Loucy (cell line): Measurements from ENCODE around the gene TLNRD1.

Experiments used
- H2AFZ ChIP-seq: fragments of 200-600 bp; sonication (generic); 2 replicates; pipeline ENCODE4 v1.6.0; 2016; ENCODE audit warnings: antibody characterized with exemption, mild to moderate bottlenecking, low read length, moderate library complexity
- H3F3A ChIP-seq: fragments of 200-600 bp; 2 replicates; pipeline ENCODE4 v1.6.0; 2016; ENCODE audit warnings: antibody characterized with exemption, low read depth, mild to moderate bottlenecking
- H3K27me3 ChIP-seq: fragments of 200-600 bp; sonication (generic); 2 replicates; pipeline ENCODE4 v1.6.1; 2014; ENCODE audit warnings: low read length, mild to moderate bottlenecking; ENCODE audit not compliant: insufficient read depth, poor library complexity, severe bottlenecking
- H3K36me3 ChIP-seq: fragments of 200-600 bp; sonication (generic); 2 replicates; pipeline ENCODE4 v1.6.1; 2016; ENCODE audit warnings: low read length; ENCODE audit not compliant: insufficient read depth
- H3K4me1 ChIP-seq: fragments of 200-600 bp; sonication (generic); 2 replicates; pipeline ENCODE4 v1.5.1; 2014; ENCODE audit warnings: low read length, mild to moderate bottlenecking; ENCODE audit not compliant: insufficient read depth, poor library complexity, severe bottlenecking
- H3K4me2 ChIP-seq: fragments of 200-600 bp; sonication (generic); 2 replicates; pipeline ENCODE4 v1.6.0; 2014; ENCODE audit warnings: antibody characterized with exemption, low read length, low read depth, mild to moderate bottlenecking; ENCODE audit not compliant: poor library complexity, severe bottlenecking
- H3K4me3 ChIP-seq: fragments of 200-600 bp; sonication (generic); 2 replicates; pipeline ENCODE4 v1.5.1; 2014; ENCODE audit warnings: low read length, mild to moderate bottlenecking, mixed read lengths; ENCODE audit not compliant: poor library complexity, severe bottlenecking
- H3K79me2 ChIP-seq: fragments of 200-600 bp; sonication (generic); 2 replicates; pipeline ENCODE4 v1.6.1; 2014; ENCODE audit warnings: low read length; ENCODE audit not compliant: insufficient read depth
- H3K9ac ChIP-seq: fragments of 200-600 bp; sonication (generic); 2 replicates; pipeline ENCODE4 v1.6.0; 2014; ENCODE audit warnings: mild to moderate bottlenecking, low read depth, low read length, moderate library complexity; ENCODE audit not compliant: poor library complexity, severe bottlenecking
- H3K9me2 ChIP-seq: fragments of 200-600 bp; sonication (generic); replicated peaks from 2 replicates; pipeline ENCODE4 v1.6.1; 2016; ENCODE audit warnings: low read depth, low read length, mixed read lengths
- H3K9me3 ChIP-seq: fragments of 200-600 bp; sonication (generic); 2 replicates; pipeline ENCODE4 v1.6.1; 2014; ENCODE audit warnings: mild to moderate bottlenecking, antibody characterized with exemption, low read length, low read depth; ENCODE audit not compliant: insufficient read depth
- H4K20me1 ChIP-seq: fragments of 200-600 bp; sonication (generic); 2 replicates; pipeline ENCODE4 v1.6.0; 2014; ENCODE audit warnings: antibody characterized with exemption, low read length, mild to moderate bottlenecking; ENCODE audit not compliant: insufficient read depth, poor library complexity, severe bottlenecking
- EZH2phosphoT487 ChIP-seq: fragments of 200-600 bp; IDR thresholded peaks from 2 replicates; pipeline ENCODE4 v1.6.1; 2018; ENCODE audit warnings: antibody characterized with exemption, mild to moderate bottlenecking, moderate library complexity, borderline replicate concordance
- TF ChIP-seq, protein P1 (sequence below): fragments of 200-600 bp; sonication (generic); conservative IDR thresholded peaks from 2 replicates; pipeline ENCODE4 v1.5.1; 2014; ENCODE audit warnings: mild to moderate bottlenecking, antibody characterized with exemption, low read length

Gene TLNRD1

DNA sequence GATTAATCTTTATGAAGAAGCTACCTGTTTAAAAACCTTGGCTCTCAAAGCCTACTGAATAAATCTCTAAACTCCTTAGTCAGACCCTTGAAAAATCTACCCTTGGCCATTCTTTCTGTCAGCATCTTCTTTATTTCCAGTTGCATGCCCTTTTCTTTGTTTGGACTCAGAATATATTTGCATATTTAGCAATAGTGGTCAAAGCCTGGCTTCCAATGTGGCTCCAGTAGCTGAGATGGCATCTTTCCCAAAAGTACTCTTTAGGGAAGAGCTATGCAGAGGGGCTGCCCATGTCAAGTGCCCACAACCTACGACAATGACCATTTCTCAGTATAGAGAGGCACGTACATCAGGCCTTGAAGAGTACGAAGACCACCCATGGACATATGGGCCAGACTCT is 47.2 kb downstream of the TLNRD1 start:
- H3K9me3 ChIP-seq = no peaks in the 10 kb centered on the region
- H3K27me3 ChIP-seq = no peaks in the 10 kb centered on the region
- H3K9ac ChIP-seq = no peak overlapping the region
- H3K79me2 ChIP-seq = no peaks in the 10 kb centered on the region
- H4K20me1 ChIP-seq = no peaks in the 10 kb centered on the region
- no peak overlapping the region for H3K4me2 ChIP-seq
- no peak overlapping the region for H2AFZ ChIP-seq
- H3F3A ChIP-seq = peaks cover 3% of the 10 kb centered on the region; the same call in 1 of the 2 replicates
- peaks cover 15% of the 10 kb centered on the region for H3K4me1 ChIP-seq
- no peak overlapping the region for H3K4me3 ChIP-seq
- TF ChIP-seq EZH2phosphoT487 = no peak
- TF ChIP-seq, protein P1, sequence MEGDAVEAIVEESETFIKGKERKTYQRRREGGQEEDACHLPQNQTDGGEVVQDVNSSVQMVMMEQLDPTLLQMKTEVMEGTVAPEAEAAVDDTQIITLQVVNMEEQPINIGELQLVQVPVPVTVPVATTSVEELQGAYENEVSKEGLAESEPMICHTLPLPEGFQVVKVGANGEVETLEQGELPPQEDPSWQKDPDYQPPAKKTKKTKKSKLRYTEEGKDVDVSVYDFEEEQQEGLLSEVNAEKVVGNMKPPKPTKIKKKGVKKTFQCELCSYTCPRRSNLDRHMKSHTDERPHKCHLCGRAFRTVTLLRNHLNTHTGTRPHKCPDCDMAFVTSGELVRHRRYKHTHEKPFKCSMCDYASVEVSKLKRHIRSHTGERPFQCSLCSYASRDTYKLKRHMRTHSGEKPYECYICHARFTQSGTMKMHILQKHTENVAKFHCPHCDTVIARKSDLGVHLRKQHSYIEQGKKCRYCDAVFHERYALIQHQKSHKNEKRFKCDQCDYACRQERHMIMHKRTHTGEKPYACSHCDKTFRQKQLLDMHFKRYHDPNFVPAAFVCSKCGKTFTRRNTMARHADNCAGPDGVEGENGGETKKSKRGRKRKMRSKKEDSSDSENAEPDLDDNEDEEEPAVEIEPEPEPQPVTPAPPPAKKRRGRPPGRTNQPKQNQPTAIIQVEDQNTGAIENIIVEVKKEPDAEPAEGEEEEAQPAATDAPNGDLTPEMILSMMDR = no peak
- H3K36me3 ChIP-seq = no peaks in the 10 kb centered on the region
- H3K9me2 ChIP-seq = no peaks in the 10 kb centered on the region

DNA sequence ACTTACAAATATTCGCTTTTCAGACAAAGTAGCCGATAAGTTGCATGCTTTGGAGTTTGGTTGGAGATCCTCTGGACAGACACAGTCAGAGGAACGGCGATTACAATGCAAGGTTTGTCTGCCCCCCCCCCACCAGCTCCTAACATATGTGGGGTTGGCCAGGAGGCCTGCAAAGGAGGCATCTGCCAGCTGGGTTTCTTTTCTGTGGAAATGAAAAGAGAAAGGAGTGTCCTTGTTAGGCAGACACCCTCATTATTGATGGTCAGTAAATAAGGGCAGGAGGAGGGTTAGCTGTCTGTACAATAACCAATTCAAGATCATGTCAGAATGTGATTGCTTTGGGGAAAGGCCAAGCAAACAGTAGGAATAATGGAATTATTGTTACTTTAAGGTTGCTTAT is 49.1 kb downstream of the TLNRD1 start:
- no peaks in the 10 kb centered on the region for H3K27me3 ChIP-seq
- no peaks in the 10 kb centered on the region for H3K9me3 ChIP-seq
- no peak overlapping the region for H2AFZ ChIP-seq
- no peak overlapping the region for H3K9ac ChIP-seq
- H3F3A ChIP-seq = no peaks in the 10 kb centered on the region
- no peaks in the 10 kb centered on the region for H3K4me1 ChIP-seq
- no peak overlapping the region for H3K4me2 ChIP-seq
- H4K20me1 ChIP-seq = no peaks in the 10 kb centered on the region
- no peaks in the 10 kb centered on the region for H3K36me3 ChIP-seq
- H3K79me2 ChIP-seq = no peaks in the 10 kb centered on the region
- H3K9me2 ChIP-seq = no peaks in the 10 kb centered on the region
- H3K4me3 ChIP-seq = no peak overlapping the region
- TF ChIP-seq EZH2phosphoT487 = no peak
- TF ChIP-seq, protein P1 = no peak

DNA sequence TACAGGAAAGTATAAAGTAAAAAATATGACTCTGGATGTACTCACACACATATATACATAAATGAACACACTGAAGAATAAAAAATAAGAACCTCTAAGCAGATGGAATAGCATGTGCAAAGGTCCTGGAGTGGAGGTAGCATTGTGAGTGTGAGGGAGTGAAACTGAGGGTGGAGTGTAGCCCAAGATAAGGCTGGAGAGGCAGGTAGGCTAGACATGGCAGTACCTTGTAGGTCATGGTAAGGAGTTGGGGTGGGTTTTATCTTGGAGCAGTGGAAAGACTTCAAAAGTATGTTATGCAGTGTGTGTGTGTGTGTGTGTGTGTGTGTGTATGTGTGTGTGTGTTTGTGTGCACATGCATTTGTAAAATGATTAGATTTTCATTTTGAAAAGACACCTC is 49.5 kb downstream of the TLNRD1 start:
- Histone ChIP-seq H2AFZ (no peak overlapping the region), H3K4me2 (no peak overlapping the region), H3K36me3 (no peaks in the 10 kb centered on the region), H4K20me1 (no peaks in the 10 kb centered on the region), H3K9me3 (no peaks in the 10 kb centered on the region), H3K27me3 (no peaks in the 10 kb centered on the region), H3K79me2 (no peaks in the 10 kb centered on the region), H3K4me3 (no peak overlapping the region), H3K9ac (no peak overlapping the region), H3K4me1 (no peaks in the 10 kb centered on the region), H3K9me2 (no peaks in the 10 kb centered on the region), H3F3A (no peaks in the 10 kb centered on the region)
- TF ChIP-seq, protein P1 = no peak
- TF ChIP-seq EZH2phosphoT487 = no peak
